Measurements from ENCODE around the gene MRGPRX4.

The MRGPRX4 gene

DNA sequence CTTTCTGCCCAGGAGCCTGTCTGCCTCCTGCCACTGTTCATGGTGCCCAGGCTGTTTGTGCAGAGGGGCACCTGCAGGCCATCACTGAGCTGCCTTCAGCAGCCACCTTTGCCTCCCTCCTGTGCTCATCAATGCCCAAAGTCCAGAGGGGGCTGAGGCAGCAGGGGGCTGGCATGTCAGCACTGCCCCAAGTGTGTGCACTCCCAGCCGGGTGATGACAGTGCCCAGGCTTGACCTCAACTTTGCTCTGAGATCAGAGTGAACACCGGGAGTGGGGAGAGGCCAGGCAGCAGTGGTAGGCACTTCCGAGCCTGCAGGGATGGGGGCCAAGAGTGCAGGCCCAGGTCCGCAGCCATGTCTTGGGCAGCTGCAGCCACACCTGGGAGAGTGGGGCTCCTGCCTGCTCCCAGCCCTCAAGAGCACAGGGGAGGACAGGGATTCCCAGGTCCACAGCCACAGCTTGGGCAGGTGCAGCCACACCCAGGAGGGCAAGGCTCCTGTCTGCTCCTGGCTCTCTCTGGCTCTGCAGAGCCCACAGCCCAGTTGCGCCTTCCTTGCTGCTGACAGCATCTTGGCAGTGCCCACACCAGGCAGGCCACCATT lies 48.7 kb downstream of the MRGPRX4 start:
- DNase-seq, result no peak

DNA sequence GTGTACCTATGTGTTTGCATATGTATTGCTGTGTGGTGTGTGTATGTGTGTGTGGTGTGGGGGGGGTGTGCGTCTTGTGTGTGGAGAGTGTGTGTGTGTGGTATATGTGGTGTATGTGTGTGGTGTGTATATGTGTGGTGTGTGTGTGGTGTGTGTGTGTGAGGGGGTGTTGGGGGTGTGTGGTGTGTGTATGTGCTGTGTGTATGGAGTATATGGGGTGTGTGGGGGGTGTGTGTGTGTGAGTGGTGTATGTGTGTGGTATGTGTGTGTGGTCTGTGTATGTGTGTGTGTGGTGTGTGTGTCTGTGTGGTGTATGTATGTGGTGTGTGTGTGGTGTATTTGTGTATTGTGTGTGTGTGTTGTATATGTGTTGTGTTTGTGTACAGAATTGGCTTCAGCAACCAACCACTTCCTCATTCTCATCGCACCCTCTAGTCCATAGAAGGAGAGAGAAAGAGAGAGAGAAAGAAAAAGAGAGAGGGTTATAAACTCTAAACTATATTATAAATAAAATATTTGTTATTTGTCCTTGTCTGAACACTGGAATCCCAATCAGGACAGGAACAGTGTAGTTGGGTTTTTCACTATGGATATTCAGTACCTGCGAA lies 50.3 kb downstream of the MRGPRX4 start:
- no peak for DNase-seq
